Heart left ventricle (tissue), 13 donors: ENCODE results near the gene PLXNB1.

Experiments
- CTCF ChIP-seq, 12 donors: fragments of 200-600 bp; sonication (generic) in 4 of 12; IDR thresholded peaks; one replicate each; pipeline versions ENCODE4 v1.5.0 to v1.8.0; 2018 to 2022; ENCODE audit warnings: antibody characterized with exemption in 12 of 12, mild to moderate bottlenecking in 5 of 12
- POLR2A ChIP-seq, 2 donors: fragments of 450-650 bp; IDR thresholded peaks; one replicate each; pipeline ENCODE4 v1.6.1; 2017; ENCODE audit warnings: antibody characterized with exemption in 2 of 2, mild to moderate bottlenecking in 2 of 2, moderate library complexity in 2 of 2
- donor health status: ischemic (EF 13 %, LVEDD 7.1; RV severe dilation, severe dysfunction).
- donor health status: DM: no; HTN: yes; CAD: no.
- donor health status: DM: no; HTN: no; CAD: no.
- donor health status: ischemic (EF 25% LVEDD 6.9; RV normal size, moderate dysfunction).
- donor health status: ischemic (EF 25% LVEDD 5.7; RV mildly dilated, moderate dysfunction).
- donor health status: ischemic (EF 35%, LVEDD 5.7; RV mildly dilated, moderate dysfunction).
- donor health status: nonischemic (EF 11% LVEDD 7.7; RV severe dilation, severe dysfunction).
- donor health status: DM: yes; HTN: yes; CAD: no.
- donor health status: PGD.
- donor health status: ischemic (EF 29% LVEDD 5.4; RV normal size, mild dysfunction).
- donor health status: nonischemic (EF 23%, LVEDD 6.1; RV moderate dilation, normal function).

DNA sequence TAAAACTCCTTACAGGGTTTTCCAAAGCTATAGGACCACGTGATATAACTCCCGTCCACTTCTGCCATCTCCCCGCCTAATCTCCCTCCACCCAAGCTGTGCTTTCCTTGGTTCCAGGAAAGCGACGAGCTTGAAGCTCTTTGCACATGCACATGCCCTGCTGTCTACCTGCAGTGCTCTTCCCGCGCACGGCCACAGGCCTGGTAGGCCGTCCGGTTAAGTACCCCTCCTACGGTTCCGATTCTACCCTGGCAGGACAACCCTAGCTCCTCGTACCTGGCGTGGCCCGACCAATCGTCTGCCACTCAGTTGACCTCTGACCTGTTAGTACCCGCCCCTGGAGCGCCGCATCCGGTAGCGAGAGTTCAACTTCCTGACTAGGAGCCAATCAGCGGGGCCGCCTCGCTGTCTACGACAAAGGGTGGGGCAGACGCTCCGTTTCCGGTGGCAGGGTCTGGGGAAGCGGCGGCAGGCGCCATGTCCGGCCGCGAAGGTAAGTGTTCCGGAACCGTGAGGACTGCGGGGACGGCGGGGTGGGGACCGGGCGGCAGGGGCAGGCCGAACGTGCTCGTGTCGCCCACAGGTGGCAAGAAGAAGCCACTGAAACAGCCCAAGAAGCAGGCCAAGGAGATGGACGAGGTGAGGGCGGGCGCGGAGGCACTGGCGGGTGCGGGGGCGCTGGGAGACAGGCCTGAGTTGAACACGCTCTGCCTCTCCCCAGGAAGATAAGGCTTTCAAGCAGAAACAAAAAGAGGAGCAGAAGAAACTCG, 10.1 kb upstream of the PLXNB1 start, which contains the start of the genes CCDC51 and TMA7:
- TF ChIP-seq CTCF (IDR thresholded peaks at IDR 0.05) (no peak), POLR2A (IDR thresholded peaks at IDR 0.05) (peak in 1 of 2 donors; percentile 85)
